Measurements from ENCODE around the gene MEDAG. TPM values are rescaled to one million over a fixed set of nuclear protein-coding genes. Genes with fewer than 3 reads are reported as not detected.

MEDAG gene
- total and polyA plus RNA-seq, 8 donors, result 0.89 to 57.9 (median 7.5) TPM

GRCh38 chr13:30873499-30873898 lies 32.6 kb upstream of the MEDAG start:
- Histone ChIP-seq H3K27ac (peak overlapping the region in 4 of 5 donors; percentile 68 to 84 (median 79)), H3K9me3 (no peaks in the 10 kb centered on the region), H3K4me1 (peaks cover 0 to 38% (median 31%) of the 10 kb centered on the region in 4 donors), H3K4me3 (no peak overlapping the region), H3K27me3 (no peaks in the 10 kb centered on the region), H3K36me3 (no peaks in the 10 kb centered on the region)
- intact Hi-C loops (cut with DNase I; ENCODE audit: low total_unique reads), result no loop called here
- TF ChIP-seq EP300 (IDR thresholded peaks at IDR 0.05), result no peak
- no peak for TF ChIP-seq POLR2AphosphoS5 (IDR thresholded peaks at IDR 0.05)
- no peak for TF ChIP-seq CTCF (IDR thresholded peaks at IDR 0.05)
- TF ChIP-seq POLR2A (IDR thresholded peaks at IDR 0.05), result no peak
- 71 to 87% (median 86%) methylated on average over 5 of the region's 5 CpGs for WGBS, 5 donors
- DNase-seq, result no peak

GRCh38 chr13:30874111-30874510 lies 32.0 kb upstream of the MEDAG start:
- WGBS, 5 donors, result 69 to 85% (median 74%) methylated on average over 5 to 6 of the region's 6 CpGs
- H3K4me1 ChIP-seq, result peaks cover 0 to 37% (median 30%) of the 10 kb centered on the region in 4 donors
- H3K4me3 ChIP-seq, result no peak overlapping the region
- DNase-seq, result no peak
- TF ChIP-seq CTCF (IDR thresholded peaks at IDR 0.05) (no peak), EP300 (IDR thresholded peaks at IDR 0.05) (no peak), POLR2AphosphoS5 (IDR thresholded peaks at IDR 0.05) (no peak), POLR2A (IDR thresholded peaks at IDR 0.05) (no peak)
- intact Hi-C loops (cut with DNase I; ENCODE audit: low total_unique reads), result no loop called here
- H3K36me3 ChIP-seq, result no peaks in the 10 kb centered on the region
- H3K27ac ChIP-seq, result peak overlapping the region in 2 of 5 donors; percentile 79 to 84
- H3K27me3 ChIP-seq, result no peaks in the 10 kb centered on the region
- no peaks in the 10 kb centered on the region for H3K9me3 ChIP-seq

GRCh38 chr13:30874561-30874960 lies 31.5 kb upstream of the MEDAG start:
- Histone ChIP-seq H3K27ac (peak overlapping the region in 2 of 5 donors; percentile 79 to 84), H3K36me3 (no peaks in the 10 kb centered on the region), H3K27me3 (no peaks in the 10 kb centered on the region), H3K4me3 (no peak overlapping the region), H3K9me3 (no peaks in the 10 kb centered on the region), H3K4me1 (peaks cover 0 to 33% (median 25%) of the 10 kb centered on the region in 4 donors)
- DNase-seq, result no peak
- WGBS, 5 donors, result 87 to 89% (median 89%) methylated on average over 6 of the region's 6 CpGs
- intact Hi-C loops (cut with DNase I; ENCODE audit: low total_unique reads), result no loop called here
- TF ChIP-seq POLR2AphosphoS5 (IDR thresholded peaks at IDR 0.05) (no peak), CTCF (IDR thresholded peaks at IDR 0.05) (no peak), POLR2A (IDR thresholded peaks at IDR 0.05) (no peak), EP300 (IDR thresholded peaks at IDR 0.05) (no peak)

- no peak for DNase-seq
- intact Hi-C loops (cut with DNase I; ENCODE audit: low total_unique reads), result no loop called here
- H3K4me3 ChIP-seq, result no peak overlapping the region
- H3K36me3 ChIP-seq, result no peaks in the 10 kb centered on the region
- WGBS, 5 donors, result 8 to 21% (median 17%) methylated on average over 1 of the region's 1 CpG
- no peaks in the 10 kb centered on the region for H3K9me3 ChIP-seq
- no peak overlapping the region for H3K27ac ChIP-seq
- TF ChIP-seq CTCF (IDR thresholded peaks at IDR 0.05) (no peak), POLR2A (IDR thresholded peaks at IDR 0.05) (no peak), POLR2AphosphoS5 (IDR thresholded peaks at IDR 0.05) (no peak), EP300 (IDR thresholded peaks at IDR 0.05) (no peak)
- peaks cover 3 to 31% (median 17%) of the 10 kb centered on the region in 4 donors for H3K4me1 ChIP-seq
- H3K27me3 ChIP-seq, result no peaks in the 10 kb centered on the region
These were observed 28.7 kb upstream of the MEDAG start for GRCh38 chr13:30877335-30877734.
